Gastrocnemius medialis (tissue), 4 donors: ENCODE results near the gene ZMYM2.

Experiments used
- POLR2A ChIP-seq, 2 donors: fragments of 450-650 bp; IDR thresholded peaks; one replicate each; pipeline ENCODE4 v1.6.1; 2017; ENCODE audit warnings: antibody characterized with exemption in 2 of 2, mild to moderate bottlenecking in 2 of 2, moderate library complexity in 2 of 2
- TF ChIP-seq, protein P1 (sequence below), 5 experiments: fragments of 450-650 bp in 3 of 5; fragments of 200-600 bp in 2 of 5; sonication (generic) in 2 of 5; IDR thresholded peaks in 4 of 5; conservative IDR thresholded peaks in 1 of 5; 1 replicate in 4 of 5; 2 replicates in 1 of 5; pipeline ENCODE4 v1.5.1; 2016 to 2019; ENCODE audit warnings: antibody characterized with exemption in 5 of 5, mild to moderate bottlenecking in 3 of 5, moderate library complexity in 3 of 5

GRCh38 chr13:19955873-19956559, 2.5 kb upstream of the ZMYM2 start:
- TF ChIP-seq, protein P1, sequence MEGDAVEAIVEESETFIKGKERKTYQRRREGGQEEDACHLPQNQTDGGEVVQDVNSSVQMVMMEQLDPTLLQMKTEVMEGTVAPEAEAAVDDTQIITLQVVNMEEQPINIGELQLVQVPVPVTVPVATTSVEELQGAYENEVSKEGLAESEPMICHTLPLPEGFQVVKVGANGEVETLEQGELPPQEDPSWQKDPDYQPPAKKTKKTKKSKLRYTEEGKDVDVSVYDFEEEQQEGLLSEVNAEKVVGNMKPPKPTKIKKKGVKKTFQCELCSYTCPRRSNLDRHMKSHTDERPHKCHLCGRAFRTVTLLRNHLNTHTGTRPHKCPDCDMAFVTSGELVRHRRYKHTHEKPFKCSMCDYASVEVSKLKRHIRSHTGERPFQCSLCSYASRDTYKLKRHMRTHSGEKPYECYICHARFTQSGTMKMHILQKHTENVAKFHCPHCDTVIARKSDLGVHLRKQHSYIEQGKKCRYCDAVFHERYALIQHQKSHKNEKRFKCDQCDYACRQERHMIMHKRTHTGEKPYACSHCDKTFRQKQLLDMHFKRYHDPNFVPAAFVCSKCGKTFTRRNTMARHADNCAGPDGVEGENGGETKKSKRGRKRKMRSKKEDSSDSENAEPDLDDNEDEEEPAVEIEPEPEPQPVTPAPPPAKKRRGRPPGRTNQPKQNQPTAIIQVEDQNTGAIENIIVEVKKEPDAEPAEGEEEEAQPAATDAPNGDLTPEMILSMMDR (IDR thresholded peaks at IDR 0.05 in 4 of 5, conservative IDR thresholded peaks at IDR 0.05 in 1 of 5) = no peak
- no peak for TF ChIP-seq POLR2A (IDR thresholded peaks at IDR 0.05)
